HepG2 (cell line): Measurements from ENCODE around the gene DCPS. TPM values are rescaled to one million over a fixed set of nuclear protein-coding genes. Genes with fewer than 3 reads are reported as not detected.

ENCODE experiments used
- ATAC-seq: fragments of 200-7000 bp; cut with Tn5 transposase; 3 replicates; pipeline ENCODE4 v1.9.1; 2020; ENCODE audit warnings: mild to moderate bottlenecking, moderate library complexity
- BruUV-seq: library from RNA; stranded (reverse); fragments of 400-500 nt; replicated peaks from 2 replicates; lab custom pipeline; 2021; lab: Mats Ljungman, UMichigan
- CTCF ChIA-PET: fragments of 300-600 bp; formaldehyde crosslinking; extraction: SDS; loops from one replicate; lab custom pipeline; 2021; ENCODE audit warnings: low total read pairs, inconsistent platforms, low intra/inter-chr PET ratio; lab: Yijun Ruan, JAX
- POLR2A ChIA-PET: fragments of 350-600 bp; sonication (Branson Sonifier 250); formaldehyde crosslinking; loops from one replicate; lab custom pipeline; 2020; ENCODE audit warnings: antibody characterized with exemption, inconsistent platforms; lab: Yijun Ruan, JAX
- DNase-seq: peaks from one replicate; pipeline ENCODE4 v3.0.0-alpha.2; 2015; ENCODE audit warnings: low spot score
- FAIRE-seq: peaks from 3 replicates; lab custom pipeline; 2011; peaks lifted over from hg19 to GRCh38; lab: Jason Lieb, UNC
- H2AFZ ChIP-seq: one replicate; pipeline ENCODE4 v1.6.1; 2011; ENCODE audit warnings: low read length, inconsistent platforms
- H3K27ac ChIP-seq: fragments of 300-600 bp; 3 replicates; pipeline ENCODE4 v1.8.0; 2011; ENCODE audit warnings: mixed run types, mild to moderate bottlenecking, mixed read lengths, low read length, inconsistent platforms; ENCODE audit not compliant: insufficient read depth; ENCODE audit errors: extremely low read length
- H3K27me3 ChIP-seq, 2 experiments: fragments of 200-600 bp in 1 of 2; 2 replicates in 1 of 2; 3 replicates in 1 of 2; pipeline versions ENCODE4 v1.6.0 to v1.8.0; 2011; ENCODE audit warnings: low read length in 2 of 2, mild to moderate bottlenecking in 2 of 2, moderate library complexity in 2 of 2, inconsistent platforms in 1 of 2; ENCODE audit not compliant: insufficient read depth in 2 of 2, control insufficient read depth in 1 of 2
- H3K36me3 ChIP-seq, 2 experiments: fragments of 200-600 bp in 1 of 2; replicated peaks in 1 of 2; 2 replicates in 1 of 2; 3 replicates in 1 of 2; pipeline versions ENCODE4 v1.5.1 to v1.8.0; 2011; ENCODE audit warnings: low read length in 2 of 2, inconsistent platforms in 1 of 2; ENCODE audit not compliant: insufficient read depth in 2 of 2, control insufficient read depth in 1 of 2
- H3K4me1 ChIP-seq: 2 replicates; pipeline ENCODE4 v1.5.1; 2012; ENCODE audit warnings: low read length, inconsistent platforms; ENCODE audit not compliant: insufficient read depth
- H3K4me2 ChIP-seq: 2 replicates; pipeline ENCODE4 v1.6.0; 2011; ENCODE audit warnings: low read depth, low read length, inconsistent platforms
- H3K4me3 ChIP-seq, 3 experiments: fragments of 200-600 bp in 1 of 3; sonication (generic), shearing (Covaris generic) in 1 of 3; replicated peaks in 1 of 3; 2 replicates each; pipeline ENCODE4 v1.5.1; 2011 to 2016; ENCODE audit warnings: low read length in 3 of 3, inconsistent platforms in 2 of 3, low read depth in 2 of 3, mild to moderate bottlenecking in 2 of 3, control low read depth in 1 of 3, mixed read lengths in 1 of 3; ENCODE audit not compliant: insufficient read depth in 1 of 3
- H3K79me2 ChIP-seq: one replicate; pipeline ENCODE4 v1.6.1; 2011; ENCODE audit warnings: low read length, inconsistent platforms; ENCODE audit not compliant: insufficient read depth
- H3K9ac ChIP-seq: 2 replicates; pipeline ENCODE4 v1.6.0; 2011; ENCODE audit warnings: mild to moderate bottlenecking, low read depth, low read length, inconsistent platforms; ENCODE audit not compliant: insufficient read depth
- H3K9me3 ChIP-seq: 2 replicates; pipeline ENCODE4 v1.5.1; 2012; ENCODE audit warnings: mild to moderate bottlenecking, low read length
- H4K20me1 ChIP-seq: 2 replicates; pipeline ENCODE4 v1.6.0; 2011; ENCODE audit warnings: inconsistent platforms, mild to moderate bottlenecking, low read length, moderate library complexity; ENCODE audit not compliant: insufficient read depth
- FOXC1 ChIP-seq: sonication (generic); formaldehyde crosslinking; IDR thresholded peaks from 2 replicates; pipeline ENCODE4 v1.8.0; 2022; ENCODE audit warnings: mild to moderate bottlenecking, missing genetic modification reagents, borderline replicate concordance
- KDM6A ChIP-seq: IDR thresholded peaks from 2 replicates; pipeline ENCODE4 v1.6.1; 2016; ENCODE audit warnings: low read depth
- MATR3 ChIP-seq: sonication (generic); formaldehyde crosslinking; IDR thresholded peaks from 2 replicates; pipeline ENCODE4 v1.4.0; 2020; ENCODE audit warnings: missing genetic modification reagents
- RFX3 ChIP-seq: IDR thresholded peaks from 2 replicates; pipeline ENCODE4 v1.6.1; 2016; ENCODE audit warnings: missing biosample characterization, missing genetic modification reagents
- TGIF2 ChIP-seq: IDR thresholded peaks from 2 replicates; pipeline ENCODE4 v1.6.1; 2016; ENCODE audit warnings: control low read depth, missing compliant biosample characterization
- ZMAT3 ChIP-seq: sonication (generic); formaldehyde crosslinking; conservative IDR thresholded peaks from 2 replicates; pipeline ENCODE4 v1.7.0; 2021; ENCODE audit warnings: missing genetic modification reagents
- ZNF281 ChIP-seq: sonication (generic); formaldehyde crosslinking; IDR thresholded peaks from 2 replicates; pipeline ENCODE4 v1.4.0; 2020; ENCODE audit warnings: missing genetic modification reagents, borderline replicate concordance
- ZNF597 ChIP-seq: sonication (generic); formaldehyde crosslinking; IDR thresholded peaks from 2 replicates; pipeline ENCODE4 v1.5.0; 2020; ENCODE audit warnings: missing genetic modification reagents
- ZNF672 ChIP-seq: sonication (generic); formaldehyde crosslinking; IDR thresholded peaks from 2 replicates; pipeline ENCODE4 v1.8.1; 2022; ENCODE audit warnings: missing genetic modification reagents
- ZNF713 ChIP-seq: sonication (generic); formaldehyde crosslinking; IDR thresholded peaks from 2 replicates; pipeline ENCODE4 v1.4.0; 2020; ENCODE audit warnings: mild to moderate bottlenecking, missing genetic modification reagents
- ZNF724P ChIP-seq: sonication (generic); formaldehyde crosslinking; IDR thresholded peaks from 2 replicates; pipeline ENCODE4 v1.8.0; 2022; ENCODE audit warnings: missing genetic modification reagents, borderline replicate concordance
- WGBS: methylation state at CpG from one replicate; pipeline ENCODE4 v1.1.6; 2017; ENCODE audit warnings: low lambda C conversion rate; 5-methylcytosine and 5-hydroxymethylcytosine counted together
- in situ Hi-C: cut with HindIII; loops from 2 replicates; pipeline ENCODE4 v1.10.0; 2017; ENCODE audit warnings: low pct_unique_long_range_greater_than_20kb; ENCODE audit not compliant: extremely low pct_ligation_motif_present
- intact Hi-C: fragments of 100-400 bp; cut with micrococcal nuclease; formaldehyde crosslinking; loops from one replicate; pipeline ENCODE4 v1.10.0; 2022; ENCODE audit not compliant: unreplicated experiment
- polyA plus RNA-seq, 8 experiments: library from polyadenylated mRNA; depleted of rRNA in 3 of 8; stranded (reverse) in 7 of 8; unstranded in 1 of 8; fragments of >200 nt; fragmentation: Illumina TruSeq in 4 of 8; extraction: Trizol in 4 of 8; gene quantifications; 2 replicates each; pipeline versions ENCODE4 v1.2.1 to v1.2.3, GENCODE V29; 2011 to 2016; ENCODE audit warnings: low read depth in 4 of 8, missing spikeins in 1 of 8, mixed read lengths in 1 of 8; ENCODE audit not compliant: insufficient read depth in 1 of 8
- total RNA-seq, 5 experiments: library from RNA; depleted of rRNA; stranded (reverse); fragments of >200 nt; fragmentation: Illumina TruSeq; extraction: Trizol; gene quantifications; 2 replicates each; pipeline ENCODE4 v1.2.3, GENCODE V29; 2016; ENCODE audit warnings: low read depth in 1 of 5
- TF ChIP-seq, protein P1 (sequence below), 2 experiments: IDR thresholded peaks; 2 replicates each; pipeline ENCODE4 v1.6.1; 2011 to 2012; ENCODE audit warnings: low read length in 2 of 2, borderline replicate concordance in 1 of 2, low read depth in 1 of 2, mild to moderate bottlenecking in 1 of 2, moderate library complexity in 1 of 2
- TF ChIP-seq, protein P2 (sequence below): sonication (generic); formaldehyde crosslinking; IDR thresholded peaks from 2 replicates; pipeline ENCODE4 v1.5.0; 2020; ENCODE audit warnings: mild to moderate bottlenecking, missing genetic modification reagents

The DCPS gene
- total and polyA plus RNA-seq, 2 of the 13 experiments (the other 11 are each of a cell fraction or from before 2014, with no cell fraction given) = 21.9 to 22.5 TPM

- CTCF ChIA-PET = no interaction called here
- POLR2A ChIA-PET = interaction anchor here (0.7 to 3.7 kb wide), 9 partner anchors 10 to 119 kb away, joined by 3 to 24 read pairs (median 4); partner anchors contain the start of genes DCPS, FOXRED1 and SRPRA
- H3K79me2 ChIP-seq = peaks cover 20% of the 10 kb centered on the region
- 0% methylated on average over 12 of the region's 46 CpGs for WGBS
- H3K36me3 ChIP-seq = no peaks in the 10 kb centered on the region
- FAIRE-seq = no peak
- no TSS peak for BruUV-seq
- H2AFZ ChIP-seq = no peak overlapping the region
- no peaks in the 10 kb centered on the region for H4K20me1 ChIP-seq
- peak; percentile 37 for ATAC-seq
- H3K4me2 ChIP-seq = peak overlapping the region; percentile 91
- H3K4me3 ChIP-seq = peak overlapping the region; percentile 86 to 97 (median 86)
- no peaks in the 10 kb centered on the region for H3K9me3 ChIP-seq
- intact Hi-C loops (loop anchor here (2.0 kb wide), 1 partner anchor 45 kb away; no protein-coding TSS in a partner anchor), in situ Hi-C loops (no loop called here)
- H3K27ac ChIP-seq = peak overlapping the region; percentile 56
- peak; percentile 21 for DNase-seq
- peak overlapping the region; percentile 70 for H3K9ac ChIP-seq
- peaks cover 43% of the 10 kb centered on the region for H3K4me1 ChIP-seq
- H3K27me3 ChIP-seq = no peaks in the 10 kb centered on the region; a peak in 1 of 5 replicates
- TF ChIP-seq ZNF281 (CRISPR knock-in tag) = no peak
- no peak for TF ChIP-seq ZMAT3 (CRISPR knock-in tag)
- TF ChIP-seq ZNF597 = no peak
- no peak for TF ChIP-seq MATR3 (CRISPR knock-in tag)
- no peak for TF ChIP-seq ZNF713 (CRISPR knock-in tag)
- TF ChIP-seq, protein P1, sequence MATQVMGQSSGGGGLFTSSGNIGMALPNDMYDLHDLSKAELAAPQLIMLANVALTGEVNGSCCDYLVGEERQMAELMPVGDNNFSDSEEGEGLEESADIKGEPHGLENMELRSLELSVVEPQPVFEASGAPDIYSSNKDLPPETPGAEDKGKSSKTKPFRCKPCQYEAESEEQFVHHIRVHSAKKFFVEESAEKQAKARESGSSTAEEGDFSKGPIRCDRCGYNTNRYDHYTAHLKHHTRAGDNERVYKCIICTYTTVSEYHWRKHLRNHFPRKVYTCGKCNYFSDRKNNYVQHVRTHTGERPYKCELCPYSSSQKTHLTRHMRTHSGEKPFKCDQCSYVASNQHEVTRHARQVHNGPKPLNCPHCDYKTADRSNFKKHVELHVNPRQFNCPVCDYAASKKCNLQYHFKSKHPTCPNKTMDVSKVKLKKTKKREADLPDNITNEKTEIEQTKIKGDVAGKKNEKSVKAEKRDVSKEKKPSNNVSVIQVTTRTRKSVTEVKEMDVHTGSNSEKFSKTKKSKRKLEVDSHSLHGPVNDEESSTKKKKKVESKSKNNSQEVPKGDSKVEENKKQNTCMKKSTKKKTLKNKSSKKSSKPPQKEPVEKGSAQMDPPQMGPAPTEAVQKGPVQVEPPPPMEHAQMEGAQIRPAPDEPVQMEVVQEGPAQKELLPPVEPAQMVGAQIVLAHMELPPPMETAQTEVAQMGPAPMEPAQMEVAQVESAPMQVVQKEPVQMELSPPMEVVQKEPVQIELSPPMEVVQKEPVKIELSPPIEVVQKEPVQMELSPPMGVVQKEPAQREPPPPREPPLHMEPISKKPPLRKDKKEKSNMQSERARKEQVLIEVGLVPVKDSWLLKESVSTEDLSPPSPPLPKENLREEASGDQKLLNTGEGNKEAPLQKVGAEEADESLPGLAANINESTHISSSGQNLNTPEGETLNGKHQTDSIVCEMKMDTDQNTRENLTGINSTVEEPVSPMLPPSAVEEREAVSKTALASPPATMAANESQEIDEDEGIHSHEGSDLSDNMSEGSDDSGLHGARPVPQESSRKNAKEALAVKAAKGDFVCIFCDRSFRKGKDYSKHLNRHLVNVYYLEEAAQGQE (IDR thresholded peaks at IDR 0.05; ENCODE audit: borderline replicate concordance in 1 of 2, low read depth in 1 of 2, low read length in 2 of 2) = no peak
- TF ChIP-seq, protein P2, sequence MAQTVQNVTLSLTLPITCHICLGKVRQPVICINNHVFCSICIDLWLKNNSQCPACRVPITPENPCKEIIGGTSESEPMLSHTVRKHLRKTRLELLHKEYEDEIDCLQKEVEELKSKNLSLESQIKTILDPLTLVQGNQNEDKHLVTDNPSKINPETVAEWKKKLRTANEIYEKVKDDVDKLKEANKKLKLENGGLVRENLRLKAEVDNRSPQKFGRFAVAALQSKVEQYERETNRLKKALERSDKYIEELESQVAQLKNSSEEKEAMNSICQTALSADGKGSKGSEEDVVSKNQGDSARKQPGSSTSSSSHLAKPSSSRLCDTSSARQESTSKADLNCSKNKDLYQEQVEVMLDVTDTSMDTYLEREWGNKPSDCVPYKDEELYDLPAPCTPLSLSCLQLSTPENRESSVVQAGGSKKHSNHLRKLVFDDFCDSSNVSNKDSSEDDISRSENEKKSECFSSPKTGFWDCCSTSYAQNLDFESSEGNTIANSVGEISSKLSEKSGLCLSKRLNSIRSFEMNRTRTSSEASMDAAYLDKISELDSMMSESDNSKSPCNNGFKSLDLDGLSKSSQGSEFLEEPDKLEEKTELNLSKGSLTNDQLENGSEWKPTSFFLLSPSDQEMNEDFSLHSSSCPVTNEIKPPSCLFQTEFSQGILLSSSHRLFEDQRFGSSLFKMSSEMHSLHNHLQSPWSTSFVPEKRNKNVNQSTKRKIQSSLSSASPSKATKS = no peak
- TF ChIP-seq FOXC1 (CRISPR knock-in tag) = no peak
- TF ChIP-seq TGIF2 (CRISPR knock-in tag) = no peak
- TF ChIP-seq RFX3 = no peak
- no peak for TF ChIP-seq ZNF672 (CRISPR knock-in tag)
- 0 out of 2 replicates have a peak, but pooled peaks have one; percentile 34 for TF ChIP-seq ZNF724P (CRISPR knock-in tag)
- no peak for TF ChIP-seq KDM6A (CRISPR knock-in tag)
Observed at GRCh38 chr11:126355926-126356897, 52.4 kb downstream of the DCPS start.
